ENCODE results near the gene DMPK.
A peak's percentile ranks its signal among the peaks of the same experiment; 100 is the strongest.

The DMPK gene

GRCh38 chr19:45739498-45740439 is 42.5 kb downstream of the DMPK start:
- Histone ChIP-seq H3K27me3 (ENCODE audit: insufficient read depth, poor library complexity, severe bottlenecking) (peaks cover 2% of the 10 kb centered on the region), H3K4me3 (replicated peaks; ENCODE audit: insufficient read depth, low read length) (no peak overlapping the region; the same call in 1 of the 2 replicates), H3K27ac (replicated peaks) (no peak overlapping the region)
- DNase-seq (ENCODE audit: low read depth in 1 of 2, low spot score in 1 of 2): peak in 1 of 2 experiments; percentile 75
- TF ChIP-seq REST (IDR thresholded peaks at IDR 0.05; ENCODE audit: insufficient replicate concordance, low read depth): no peak
- no peak for TF ChIP-seq GABPA (IDR thresholded peaks at IDR 0.05; ENCODE audit: low read depth)
- no peak for TF ChIP-seq SPI1 (IDR thresholded peaks at IDR 0.05; ENCODE audit: borderline replicate concordance, low read depth)
- no peak for TF ChIP-seq CTCF (IDR thresholded peaks at IDR 0.05; ENCODE audit: insufficient read depth, low read length)
- no peak for TF ChIP-seq POLR2AphosphoS5 (IDR thresholded peaks at IDR 0.05; ENCODE audit: low read depth)

GRCh38 chr19:45733160-45733810 is 49.0 kb downstream of the DMPK start, which contains the start of gene MEIOSIN:
MEIOSIN (plus strand) TSS chr19:45733439; CDS start chr19:45735377, 1,938 bp downstream.
- DNase-seq (ENCODE audit: low read depth in 1 of 2, low spot score in 1 of 2): no peak
- TF ChIP-seq CTCF (IDR thresholded peaks at IDR 0.05; ENCODE audit: insufficient read depth, low read length) (no peak), SPI1 (IDR thresholded peaks at IDR 0.05; ENCODE audit: borderline replicate concordance, low read depth) (no peak), GABPA (IDR thresholded peaks at IDR 0.05; ENCODE audit: low read depth) (no peak), POLR2AphosphoS5 (IDR thresholded peaks at IDR 0.05; ENCODE audit: low read depth) (no peak), REST (IDR thresholded peaks at IDR 0.05; ENCODE audit: insufficient replicate concordance, low read depth) (no peak)
- Histone ChIP-seq H3K4me3 (replicated peaks; ENCODE audit: insufficient read depth, low read length) (no peak within 1 kb of the TSS), H3K27me3 (ENCODE audit: insufficient read depth, poor library complexity, severe bottlenecking) (no peaks in the 10 kb centered on the region), H3K27ac (replicated peaks) (no peak within 1 kb of the TSS)

GRCh38 chr19:45730368-45731288 is 51.7 kb downstream of the DMPK start, which contains the start of gene FBXO46:
FBXO46 (minus strand) TSS chr19:45730896; CDS start chr19:45713495, 17,401 bp downstream.
- Histone ChIP-seq H3K27me3 (ENCODE audit: insufficient read depth, poor library complexity, severe bottlenecking) (no peaks in the 10 kb centered on the region), H3K4me3 (replicated peaks; ENCODE audit: insufficient read depth, low read length) (peak within 1 kb of the TSS; percentile 93), H3K27ac (replicated peaks) (peak within 1 kb of the TSS; percentile 73)
- no peak for TF ChIP-seq CTCF (IDR thresholded peaks at IDR 0.05; ENCODE audit: insufficient read depth, low read length)
- peak; percentile 25; the same call in 1 of the 2 replicates for TF ChIP-seq SPI1 (IDR thresholded peaks at IDR 0.05; ENCODE audit: borderline replicate concordance, low read depth)
- TF ChIP-seq POLR2AphosphoS5 (IDR thresholded peaks at IDR 0.05; ENCODE audit: low read depth): peak; percentile 89
- TF ChIP-seq REST (IDR thresholded peaks at IDR 0.05; ENCODE audit: insufficient replicate concordance, low read depth): peak; percentile 15
- TF ChIP-seq GABPA (IDR thresholded peaks at IDR 0.05; ENCODE audit: low read depth): peak; percentile 67
- peak; percentile 97 to 99 for DNase-seq (ENCODE audit: low read depth in 1 of 2, low spot score in 1 of 2)
